Measurements from ENCODE around the gene NACA2. TPM values are rescaled to one million over a fixed set of nuclear protein-coding genes. Genes with fewer than 3 reads are reported as not detected.
"Not testable (repeated sequence)": the region's sequence is repeated elsewhere in the genome, so short reads cannot be mapped to it uniquely, and the experiment has no call there.

NACA2 gene
- polyA plus RNA-seq, 3 donors = 0.13 to 0.15 TPM; not detected in 1

- no peak overlapping the region for H3K27ac ChIP-seq (ENCODE audit: low read depth, low read length)
Measured at GRCh38 chr17:61582593-61582992, 8.4 kb downstream of the NACA2 start.

GRCh38 chr17:61581611-61582349 lies 9.2 kb downstream of the NACA2 start:
- no peak overlapping the region for H3K27ac ChIP-seq (ENCODE audit: low read depth, low read length)
- WGBS, 3 donors = 36 to 84% (median 82%) methylated on average over 3 of the region's 3 CpGs

- WGBS, 3 donors = 51 to 64% (median 56%) methylated on average over 2 of the region's 2 CpGs
- no peak overlapping the region for H3K27ac ChIP-seq (ENCODE audit: low read depth, low read length)
Measured at GRCh38 chr17:61580502-61580901, 10.5 kb downstream of the NACA2 start.

- H3K27ac ChIP-seq (ENCODE audit: low read depth, low read length) = no peak overlapping the region
- 56 to 81% (median 58%) methylated on average over 9 of the region's 9 CpGs for WGBS, 3 donors
Measured at GRCh38 chr17:61579961-61580360, 11.1 kb downstream of the NACA2 start.

GRCh38 chr17:61579347-61579746 lies 11.7 kb downstream of the NACA2 start:
- 67 to 75% (median 73%) methylated on average over 3 of the region's 3 CpGs for whole genome bisulfite sequencing, 3 donors
- no peak overlapping the region for H3K27ac ChIP-seq (ENCODE audit: low read depth, low read length)

GRCh38 chr17:61578645-61579044 lies 12.4 kb downstream of the NACA2 start:
- WGBS, 3 donors = 88 to 96% (median 93%) methylated on average over 4 of the region's 4 CpGs
- no peak overlapping the region for H3K27ac ChIP-seq (ENCODE audit: low read depth, low read length)

GRCh38 chr17:61575983-61576382 lies 15.0 kb downstream of the NACA2 start:
- WGBS, 3 donors = 90 to 100% (median 94%) methylated on average over 2 of the region's 2 CpGs

GRCh38 chr17:61575352-61575975 lies 15.6 kb downstream of the NACA2 start:
- H3K27ac ChIP-seq (ENCODE audit: low read depth, low read length) = no peak overlapping the region
- WGBS, 3 donors = 59 to 73% (median 71%) methylated on average over 5 of the region's 5 CpGs

More at GRCh38 chr17:61575983-61576382, 15.0 kb downstream of the NACA2 start:
- H3K27ac ChIP-seq (ENCODE audit: low read depth, low read length) = no peak overlapping the region

- WGBS, 3 donors = 14 to 34% (median 34%) methylated on average over 9 of the region's 9 CpGs
- H3K27ac ChIP-seq (ENCODE audit: low read depth, low read length) = no peak overlapping the region
Measured at GRCh38 chr17:61574542-61575351, 16.3 kb downstream of the NACA2 start.

GRCh38 chr17:61572547-61572946 lies 18.5 kb downstream of the NACA2 start:
- 94 to 97% (median 96%) methylated on average over 7 of the region's 7 CpGs for WGBS, 3 donors
- H3K27ac ChIP-seq (ENCODE audit: low read depth, low read length) = not testable (repeated sequence)

GRCh38 chr17:61571624-61572023 lies 19.4 kb downstream of the NACA2 start:
- WGBS, 3 donors = 86 to 94% (median 91%) methylated on average over 1 of the region's 1 CpG
- H3K27ac ChIP-seq (ENCODE audit: low read depth, low read length) = no peak overlapping the region

GRCh38 chr17:61570118-61570517 lies 20.9 kb downstream of the NACA2 start:
- 90 to 91% (median 90%) methylated on average over 1 of the region's 1 CpG for WGBS, 3 donors
- H3K27ac ChIP-seq (ENCODE audit: low read depth, low read length) = no peak overlapping the region

- WGBS, 3 donors = 92 to 95% (median 93%) methylated on average over 5 of the region's 5 CpGs
- H3K27ac ChIP-seq (ENCODE audit: low read depth, low read length) = not testable (repeated sequence)
Measured at GRCh38 chr17:61569525-61569924, 21.5 kb downstream of the NACA2 start.

GRCh38 chr17:61568219-61569072 lies 22.6 kb downstream of the NACA2 start:
- WGBS, 3 donors = 87 to 89% (median 87%) methylated on average over 14 of the region's 14 CpGs
- no peak overlapping the region for H3K27ac ChIP-seq (ENCODE audit: low read depth, low read length)

GRCh38 chr17:61567045-61567802 lies 23.8 kb downstream of the NACA2 start:
- WGBS, 3 donors = 57 to 77% (median 69%) methylated on average over 4 of the region's 4 CpGs
- H3K27ac ChIP-seq (ENCODE audit: low read depth, low read length) = no peak overlapping the region

- 82 to 90% (median 85%) methylated on average over 5 of the region's 5 CpGs for whole genome bisulfite sequencing, 3 donors
- H3K27ac ChIP-seq (ENCODE audit: low read depth, low read length) = not testable (repeated sequence)
Measured at GRCh38 chr17:61566448-61566847, 24.6 kb downstream of the NACA2 start.

GRCh38 chr17:61565850-61566249 lies 25.2 kb downstream of the NACA2 start:
- not testable (repeated sequence) for H3K27ac ChIP-seq (ENCODE audit: low read depth, low read length)

- WGBS, 3 donors = 48 to 77% (median 59%) methylated on average over 4 of the region's 4 CpGs
- H3K27ac ChIP-seq (ENCODE audit: low read depth, low read length) = no peak overlapping the region
Measured at GRCh38 chr17:61565213-61565612, 25.8 kb downstream of the NACA2 start.

Data from adipose tissue (tissue), 3 donors.